HepG2 (cell line): ENCODE data around the gene USH2A.

Source experiments
- ZBTB1 ChIP-seq: sonication (generic); formaldehyde crosslinking; IDR thresholded peaks from 2 replicates; pipeline ENCODE4 v1.4.0; 2020; ENCODE audit warnings: missing genetic modification reagents, borderline replicate concordance
- ZFX ChIP-seq: sonication (generic); formaldehyde crosslinking; IDR thresholded peaks from 2 replicates; pipeline ENCODE4 v1.4.0; 2020; ENCODE audit warnings: mild to moderate bottlenecking, low read depth, missing genetic modification reagents, moderate library complexity
- ZNF510 ChIP-seq: sonication (generic); formaldehyde crosslinking; IDR thresholded peaks from 2 replicates; pipeline ENCODE4 v1.4.0; 2020; ENCODE audit warnings: low read depth, mild to moderate bottlenecking, missing genetic modification reagents
- ZNF660 ChIP-seq: sonication (generic); formaldehyde crosslinking; IDR thresholded peaks from 2 replicates; pipeline ENCODE4 v1.5.1; 2020; ENCODE audit warnings: mild to moderate bottlenecking, low read depth, missing genetic modification reagents, borderline replicate concordance

GRCh38 chr1:216044538-216044937, 378.7 kb downstream of the USH2A start:
- TF ChIP-seq ZNF510 (CRISPR knock-in tag) (no peak), ZNF660 (CRISPR knock-in tag) (no peak), ZBTB1 (CRISPR knock-in tag) (no peak), ZFX (CRISPR knock-in tag) (no peak)
